Measurements from ENCODE around the gene FOSB.
A peak's percentile ranks its signal among the peaks of the same experiment; 100 is the strongest.
"Not testable (repeated sequence)": the region's sequence is repeated elsewhere in the genome, so short reads cannot be mapped to it uniquely, and the experiment has no call there.

Gene FOSB

GRCh38 chr19:45467456-45468158 lies at the start of gene FOSB:
FOSB (plus strand) TSS chr19:45467996; CDS start chr19:45468587, 591 bp downstream.
- Mint-ChIP-seq H3K27me3 (peaks cover 6% of the 10 kb centered on the region), H3K36me3 (peaks cover 4% of the 10 kb centered on the region), H3K4me1 (peaks cover 27% of the 10 kb centered on the region), H3K4me3 (peak within 1 kb of the TSS; percentile 91), H3K9me3 (no peaks in the 10 kb centered on the region), H3K27ac (peak within 1 kb of the TSS; percentile 96)
- peak; percentile 28 for ATAC-seq (ENCODE audit: low read depth)
- DNase-seq (ENCODE audit: low spot score in 2 of 2): peak; percentile 98 to 99

GRCh38 chr19:45418802-45419201 lies 49.0 kb upstream of the FOSB start:
- no peaks in the 10 kb centered on the region for H3K9me3 Mint-ChIP-seq
- H3K36me3 Mint-ChIP-seq: peaks cover 24% of the 10 kb centered on the region
- peak overlapping the region; percentile 77 for H3K4me3 Mint-ChIP-seq
- DNase-seq (ENCODE audit: low spot score in 2 of 2) (no peak), ATAC-seq (ENCODE audit: low read depth) (no peak)
- peaks cover 38% of the 10 kb centered on the region for H3K4me1 Mint-ChIP-seq
- H3K27ac Mint-ChIP-seq: no peak overlapping the region
- no peaks in the 10 kb centered on the region for H3K27me3 Mint-ChIP-seq

- DNase-seq (ENCODE audit: low spot score in 2 of 2) (peak; percentile 55 to 59), ATAC-seq (ENCODE audit: low read depth) (peak; percentile 90)
- Mint-ChIP-seq H3K27ac (peak overlapping the region; percentile 70), H3K27me3 (no peaks in the 10 kb centered on the region), H3K4me3 (peak overlapping the region; percentile 66), H3K36me3 (peaks cover 20% of the 10 kb centered on the region), H3K4me1 (peaks cover 44% of the 10 kb centered on the region), H3K9me3 (no peaks in the 10 kb centered on the region)
Observed at GRCh38 chr19:45419396-45419795, 48.4 kb upstream of the FOSB start.

- Mint-ChIP-seq H3K9me3 (no peaks in the 10 kb centered on the region), H3K36me3 (peaks cover 17% of the 10 kb centered on the region), H3K27me3 (no peaks in the 10 kb centered on the region), H3K4me1 (peaks cover 47% of the 10 kb centered on the region), H3K4me3 (peak overlapping the region; percentile 52), H3K27ac (peak overlapping the region; percentile 90)
- no peak for DNase-seq (ENCODE audit: low spot score in 2 of 2)
- no peak for ATAC-seq (ENCODE audit: low read depth)
Observed at GRCh38 chr19:45419895-45420294, 47.9 kb upstream of the FOSB start.

GRCh38 chr19:45420356-45420755 lies 47.4 kb upstream of the FOSB start:
- H3K27ac Mint-ChIP-seq: peak overlapping the region; percentile 90
- H3K4me1 Mint-ChIP-seq: peaks cover 47% of the 10 kb centered on the region
- peak overlapping the region; percentile 75 for H3K4me3 Mint-ChIP-seq
- peaks cover 17% of the 10 kb centered on the region for H3K36me3 Mint-ChIP-seq
- no peaks in the 10 kb centered on the region for H3K27me3 Mint-ChIP-seq
- ATAC-seq (ENCODE audit: low read depth) (no peak), DNase-seq (ENCODE audit: low spot score in 2 of 2) (no peak)
- no peaks in the 10 kb centered on the region for H3K9me3 Mint-ChIP-seq

- Mint-ChIP-seq H3K4me3 (peak overlapping the region; percentile 75), H3K27me3 (no peaks in the 10 kb centered on the region), H3K4me1 (peaks cover 47% of the 10 kb centered on the region), H3K9me3 (no peaks in the 10 kb centered on the region), H3K27ac (peak overlapping the region; percentile 90), H3K36me3 (peaks cover 15% of the 10 kb centered on the region)
- DNase-seq (ENCODE audit: low spot score in 2 of 2) (no peak), ATAC-seq (ENCODE audit: low read depth) (no peak)
Observed at GRCh38 chr19:45420871-45421270, 46.9 kb upstream of the FOSB start.

GRCh38 chr19:45421947-45422498 lies 45.8 kb upstream of the FOSB start:
- no peak for DNase-seq (ENCODE audit: low spot score in 2 of 2)
- no peaks in the 10 kb centered on the region for H3K27me3 Mint-ChIP-seq

GRCh38 chr19:45423033-45423588 lies 44.7 kb upstream of the FOSB start:
- H3K36me3 Mint-ChIP-seq: peaks cover 11% of the 10 kb centered on the region
- DNase-seq (ENCODE audit: low spot score in 2 of 2) (peak in 1 of 2 donors; percentile 68), ATAC-seq (ENCODE audit: low read depth) (peak; percentile 62)
- H3K27me3 Mint-ChIP-seq: no peaks in the 10 kb centered on the region
- peaks cover 47% of the 10 kb centered on the region for H3K4me1 Mint-ChIP-seq
- peak overlapping the region; percentile 96 for H3K4me3 Mint-ChIP-seq
- H3K27ac Mint-ChIP-seq: peak overlapping the region; percentile 88
- no peaks in the 10 kb centered on the region for H3K9me3 Mint-ChIP-seq

More at GRCh38 chr19:45421947-45422498, 45.8 kb upstream of the FOSB start:
- Mint-ChIP-seq H3K4me3 (peak overlapping the region; percentile 25), H3K9me3 (no peaks in the 10 kb centered on the region), H3K36me3 (peaks cover 15% of the 10 kb centered on the region), H3K27ac (peak overlapping the region; percentile 76), H3K4me1 (peaks cover 49% of the 10 kb centered on the region)
- ATAC-seq (ENCODE audit: low read depth): no peak

- peaks cover 11% of the 10 kb centered on the region for H3K36me3 Mint-ChIP-seq
- H3K4me1 Mint-ChIP-seq: peaks cover 47% of the 10 kb centered on the region
Observed at GRCh38 chr19:45423589-45424190, 44.1 kb upstream of the FOSB start, which contains the start of gene ERCC1. ERCC1 (minus strand) TSS chr19:45423917; CDS start chr19:45423374, 543 bp downstream.

GRCh38 chr19:45424191-45425058 lies 43.4 kb upstream of the FOSB start:
- Mint-ChIP-seq H3K9me3 (no peaks in the 10 kb centered on the region), H3K4me1 (peaks cover 42% of the 10 kb centered on the region), H3K36me3 (peaks cover 11% of the 10 kb centered on the region), H3K4me3 (peak overlapping the region; percentile 96), H3K27ac (peak overlapping the region; percentile 88), H3K27me3 (peaks cover 2% of the 10 kb centered on the region)
- ATAC-seq (ENCODE audit: low read depth) (no peak), DNase-seq (ENCODE audit: low spot score in 2 of 2) (no peak)

More at GRCh38 chr19:45423589-45424190, 44.1 kb upstream of the FOSB start, which contains the start of gene ERCC1:
- DNase-seq (ENCODE audit: low spot score in 2 of 2): peak in 1 of 2 donors; percentile 72
- peak; percentile 48 for ATAC-seq (ENCODE audit: low read depth)
- Mint-ChIP-seq H3K4me3 (peak within 1 kb of the TSS; percentile 96), H3K27me3 (peaks cover 2% of the 10 kb centered on the region), H3K27ac (peak within 1 kb of the TSS; percentile 88), H3K9me3 (no peaks in the 10 kb centered on the region)

- Mint-ChIP-seq H3K27me3 (peaks cover 2% of the 10 kb centered on the region), H3K4me3 (peak overlapping the region; percentile 84), H3K36me3 (no peaks in the 10 kb centered on the region), H3K9me3 (no peaks in the 10 kb centered on the region), H3K27ac (no peak overlapping the region), H3K4me1 (peaks cover 17% of the 10 kb centered on the region)
- ATAC-seq (ENCODE audit: low read depth): peak; percentile 27
- no peak for DNase-seq (ENCODE audit: low spot score in 2 of 2)
Observed at GRCh38 chr19:45428384-45429231, 39.2 kb upstream of the FOSB start.

- H3K4me3 Mint-ChIP-seq; H3K27me3 Mint-ChIP-seq; H3K9me3 Mint-ChIP-seq; ATAC-seq (ENCODE audit: low read depth); H3K27ac Mint-ChIP-seq; H3K4me1 Mint-ChIP-seq; H3K36me3 Mint-ChIP-seq; DNase-seq (ENCODE audit: low spot score in 2 of 2): not testable (repeated sequence)
Observed at GRCh38 chr19:45429896-45430295, 37.9 kb upstream of the FOSB start.

GRCh38 chr19:45431008-45431407 lies 36.8 kb upstream of the FOSB start:
- not testable (repeated sequence) for H3K4me3 Mint-ChIP-seq; H3K9me3 Mint-ChIP-seq; H3K27me3 Mint-ChIP-seq; H3K36me3 Mint-ChIP-seq; DNase-seq (ENCODE audit: low spot score in 2 of 2); H3K27ac Mint-ChIP-seq; H3K4me1 Mint-ChIP-seq
- ATAC-seq (ENCODE audit: low read depth): peak; percentile 36

Measured in memory B cell (primary cell).